Stimulated activated CD4-positive, alpha-beta T cell treated with anti-CD3 and anti-CD28 coated beads, Interleukin-1b, Interleukin-23, amount 100 ng/mL, for 24 hours (primary cell): Measurements from ENCODE around the gene ERICH4.

Source experiments
- DNase-seq, 4 experiments: peaks; one replicate each; pipeline ENCODE4 v3.0.0-alpha.2; 2020; ENCODE audit warnings: low read depth in 4 of 4, low spot score in 1 of 4

The ERICH4 gene

GRCh38 chr19:41413947-41414346, 29.0 kb upstream of the ERICH4 start:
- no peak for DNase-seq

- no peak for DNase-seq
Measured at GRCh38 chr19:41414461-41414860, 28.5 kb upstream of the ERICH4 start.

- no peak for DNase-seq
Measured at GRCh38 chr19:41415154-41415571, 27.8 kb upstream of the ERICH4 start.

- no peak for DNase-seq
Measured at GRCh38 chr19:41416194-41416674, 26.7 kb upstream of the ERICH4 start.

- DNase-seq, result no peak
Measured at GRCh38 chr19:41420101-41420880, 22.7 kb upstream of the ERICH4 start.

GRCh38 chr19:41421314-41421713, 21.6 kb upstream of the ERICH4 start:
- DNase-seq, result no peak

GRCh38 chr19:41421973-41422372, 21.0 kb upstream of the ERICH4 start:
- DNase-seq, result no peak

- no peak for DNase-seq
Measured at GRCh38 chr19:41422456-41422855, 20.5 kb upstream of the ERICH4 start.

GRCh38 chr19:41422955-41423354, 20.0 kb upstream of the ERICH4 start:
- no peak for DNase-seq

GRCh38 chr19:41424335-41425173, 18.4 kb upstream of the ERICH4 start:
- no peak for DNase-seq

GRCh38 chr19:41425174-41426115, 17.5 kb upstream of the ERICH4 start:
- DNase-seq, result no peak

- DNase-seq, result no peak
Measured at GRCh38 chr19:41426116-41426841, 16.7 kb upstream of the ERICH4 start.

- peak in 2 of 4 experiments; percentile 28 for DNase-seq
Measured at GRCh38 chr19:41426952-41427646, 15.9 kb upstream of the ERICH4 start, which contains the start of gene B3GNT8. B3GNT8 (minus strand) TSS chr19:41427374; CDS start chr19:41426778, 596 bp downstream.

- no peak for DNase-seq
Measured at GRCh38 chr19:41427647-41428480, 15.1 kb upstream of the ERICH4 start.

- DNase-seq, result no peak
Measured at GRCh38 chr19:41428481-41428859, 14.5 kb upstream of the ERICH4 start.

GRCh38 chr19:41430922-41431321, 12.0 kb upstream of the ERICH4 start:
- DNase-seq, result no peak

- no peak for DNase-seq
Measured at GRCh38 chr19:41431426-41432386, 11.2 kb upstream of the ERICH4 start.

- no peak for DNase-seq
Measured at GRCh38 chr19:41433171-41433570, 9.8 kb upstream of the ERICH4 start.
